GM21526 (cell line): ENCODE measurements around the gene TPBGL.

Source experiments
- ATAC-seq: cut with Tn5 transposase; IDR thresholded peaks from one replicate; pipeline ENCODE4 v1.9.1; 2021; ENCODE audit warnings: moderate library complexity; ENCODE audit not compliant: unreplicated experiment, low FRiP score

TPBGL gene

GRCh38 chr11:75244052-75244814, 3.7 kb downstream of the TPBGL start:
- no peak for ATAC-seq

- no peak for ATAC-seq
These were observed 4.9 kb downstream of the TPBGL start for GRCh38 chr11:75245356-75246005.

GRCh38 chr11:75246006-75246670, 5.6 kb downstream of the TPBGL start:
- ATAC-seq: no peak

- ATAC-seq: no peak
These were observed 6.2 kb downstream of the TPBGL start for GRCh38 chr11:75246671-75247350.

GRCh38 chr11:75248924-75249256, 8.3 kb downstream of the TPBGL start:
- ATAC-seq: no peak

- no peak for ATAC-seq
These were observed 9.1 kb downstream of the TPBGL start for GRCh38 chr11:75249704-75250103.

GRCh38 chr11:75254326-75254725, 13.8 kb downstream of the TPBGL start:
- no peak for ATAC-seq

- no peak for ATAC-seq
These were observed 20.0 kb downstream of the TPBGL start for GRCh38 chr11:75260396-75261170.

GRCh38 chr11:75261902-75262361, 21.4 kb downstream of the TPBGL start:
- no peak for ATAC-seq

GRCh38 chr11:75262436-75262835, 21.9 kb downstream of the TPBGL start:
- ATAC-seq: no peak

GRCh38 chr11:75262961-75263852, 22.6 kb downstream of the TPBGL start:
- ATAC-seq: no peak

- no peak for ATAC-seq
These were observed 23.4 kb downstream of the TPBGL start for GRCh38 chr11:75263944-75264349.

- no peak for ATAC-seq
These were observed 23.8 kb downstream of the TPBGL start for GRCh38 chr11:75264356-75264755.

GRCh38 chr11:75264971-75265370, 24.4 kb downstream of the TPBGL start:
- ATAC-seq: no peak

GRCh38 chr11:75265851-75266531, 25.4 kb downstream of the TPBGL start:
- ATAC-seq: no peak

GRCh38 chr11:75267171-75267970, 26.8 kb downstream of the TPBGL start:
- ATAC-seq: no peak

- ATAC-seq: no peak
These were observed 28.2 kb downstream of the TPBGL start for GRCh38 chr11:75268626-75269366.

- no peak for ATAC-seq
These were observed 28.7 kb downstream of the TPBGL start for GRCh38 chr11:75269367-75269660.
